Measurements from ENCODE around the gene SLC25A38.

SLC25A38 gene

GRCh38 chr3:39343760-39344159, 39.4 kb upstream of the SLC25A38 start:
- TF ChIP-seq CTCF (IDR thresholded peaks at IDR 0.05; ENCODE audit: low read length): no peak
- H3K27ac ChIP-seq (ENCODE audit: low read length): no peak overlapping the region
- no peak overlapping the region for H3K4me3 ChIP-seq (ENCODE audit: low read length)
- DNase-seq: no peak
- H3K4me1 ChIP-seq (ENCODE audit: low read length): peaks cover 19% of the 10 kb centered on the region
- peaks cover 5% of the 10 kb centered on the region; the same call in 1 of the 2 replicates for H3F3A ChIP-seq (ENCODE audit: insufficient read depth, low read length)
- H3K9me2 ChIP-seq (replicated peaks; ENCODE audit: insufficient read depth, low read length): no peaks in the 10 kb centered on the region
- no peaks in the 10 kb centered on the region for H3K79me2 ChIP-seq (ENCODE audit: low read length)
- no peak overlapping the region for H2AFZ ChIP-seq (ENCODE audit: low read length)
- H3K9me3 ChIP-seq (replicated peaks; ENCODE audit: insufficient read depth, low read length): no peaks in the 10 kb centered on the region
- H3K36me3 ChIP-seq (replicated peaks; ENCODE audit: insufficient read depth, low read length): no peaks in the 10 kb centered on the region
- H3K4me2 ChIP-seq (ENCODE audit: low read depth, low read length): no peak overlapping the region
- H4K20me1 ChIP-seq (ENCODE audit: insufficient read depth, low read length): no peaks in the 10 kb centered on the region
- no peak overlapping the region for H3K9ac ChIP-seq (ENCODE audit: low read length)
- H3K27me3 ChIP-seq (replicated peaks; ENCODE audit: insufficient read depth, low read length): no peaks in the 10 kb centered on the region

GRCh38 chr3:39344746-39345344, 38.3 kb upstream of the SLC25A38 start:
- H3K27ac ChIP-seq (ENCODE audit: low read length): no peak overlapping the region
- no peaks in the 10 kb centered on the region for H3K9me3 ChIP-seq (replicated peaks; ENCODE audit: insufficient read depth, low read length)
- H3F3A ChIP-seq (ENCODE audit: insufficient read depth, low read length): peaks cover 5% of the 10 kb centered on the region; the same call in 1 of the 2 replicates
- no peaks in the 10 kb centered on the region for H3K9me2 ChIP-seq (replicated peaks; ENCODE audit: insufficient read depth, low read length)
- TF ChIP-seq EZH2 (optimal IDR thresholded peaks at IDR 0.05; ENCODE audit: low read depth, low read length): no peak
- TF ChIP-seq EZH2phosphoT487 (IDR thresholded peaks at IDR 0.05; ENCODE audit: low read length): no peak
- no peak for TF ChIP-seq CTCF (IDR thresholded peaks at IDR 0.05; ENCODE audit: low read length)
- peaks cover 19% of the 10 kb centered on the region for H3K4me1 ChIP-seq (ENCODE audit: low read length)
- no peak overlapping the region for H3K4me3 ChIP-seq (ENCODE audit: low read length)
- no peak overlapping the region for H3K9ac ChIP-seq (ENCODE audit: low read length)
- no peak for DNase-seq
- H2AFZ ChIP-seq (ENCODE audit: low read length): no peak overlapping the region
- no peaks in the 10 kb centered on the region for H3K27me3 ChIP-seq (replicated peaks; ENCODE audit: insufficient read depth, low read length)
- no peaks in the 10 kb centered on the region for H3K79me2 ChIP-seq (ENCODE audit: low read length)
- H4K20me1 ChIP-seq (ENCODE audit: insufficient read depth, low read length): no peaks in the 10 kb centered on the region
- no peak overlapping the region for H3K4me2 ChIP-seq (ENCODE audit: low read depth, low read length)
- no peaks in the 10 kb centered on the region for H3K36me3 ChIP-seq (replicated peaks; ENCODE audit: insufficient read depth, low read length)

DNA sequence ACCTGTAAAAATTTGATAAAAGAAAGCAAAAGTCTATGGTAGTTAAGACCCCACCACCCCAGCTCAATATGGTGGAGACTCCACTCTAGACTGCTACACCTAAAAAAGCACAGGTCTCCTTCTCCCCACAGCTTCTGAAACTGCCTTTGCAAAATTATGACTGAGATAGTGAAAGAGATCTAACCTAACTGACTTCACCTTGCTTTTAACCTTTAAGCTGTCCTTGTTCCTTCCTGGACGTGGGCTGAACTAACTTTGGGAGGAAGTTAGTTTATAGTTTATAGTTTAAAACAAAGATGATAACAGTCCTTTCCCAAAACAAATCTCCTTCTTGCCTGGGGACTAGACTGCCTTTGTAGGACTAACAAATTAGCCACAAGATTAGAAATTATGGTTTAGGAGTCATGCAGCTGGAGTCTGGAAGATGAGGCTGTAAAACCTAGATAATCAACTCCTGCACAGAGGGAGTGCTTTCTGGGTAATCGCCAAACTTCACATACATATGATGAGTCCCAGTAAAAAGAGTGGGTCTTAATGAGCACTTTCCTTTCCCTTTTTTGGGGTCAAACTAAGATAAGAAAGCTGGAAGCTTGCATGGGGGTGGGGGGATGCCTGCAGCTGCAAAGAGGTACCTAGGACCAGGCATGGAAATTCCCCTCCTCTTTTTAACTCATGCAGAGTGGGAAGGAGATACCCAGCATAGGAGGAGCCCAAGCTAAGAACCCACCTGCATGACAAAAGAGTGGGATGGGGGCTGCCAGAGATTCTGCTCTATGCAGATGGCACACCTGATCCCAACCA, 36.2 kb upstream of the SLC25A38 start:
- Histone ChIP-seq H3K4me3 (ENCODE audit: low read length) (no peak overlapping the region), H3K4me1 (ENCODE audit: low read length) (peaks cover 19% of the 10 kb centered on the region), H3K9me3 (replicated peaks; ENCODE audit: insufficient read depth, low read length) (no peaks in the 10 kb centered on the region), H3K27me3 (replicated peaks; ENCODE audit: insufficient read depth, low read length) (no peaks in the 10 kb centered on the region), H3K9ac (ENCODE audit: low read length) (no peak overlapping the region), H2AFZ (ENCODE audit: low read length) (peak overlapping the region; percentile 55), H3K4me2 (ENCODE audit: low read depth, low read length) (peak overlapping the region; percentile 54), H3K27ac (ENCODE audit: low read length) (peak overlapping the region; percentile 30; the same call in 1 of the 2 replicates), H3K79me2 (ENCODE audit: low read length) (no peaks in the 10 kb centered on the region), H3F3A (ENCODE audit: insufficient read depth, low read length) (peaks cover 5% of the 10 kb centered on the region; the same call in 1 of the 2 replicates), H3K36me3 (replicated peaks; ENCODE audit: insufficient read depth, low read length) (no peaks in the 10 kb centered on the region), H4K20me1 (ENCODE audit: insufficient read depth, low read length) (no peaks in the 10 kb centered on the region), H3K9me2 (replicated peaks; ENCODE audit: insufficient read depth, low read length) (no peaks in the 10 kb centered on the region)
- DNase-seq: peak; percentile 61
- TF ChIP-seq CTCF (IDR thresholded peaks at IDR 0.05; ENCODE audit: low read length) (no peak), EZH2 (optimal IDR thresholded peaks at IDR 0.05; ENCODE audit: low read depth, low read length) (no peak), EZH2phosphoT487 (IDR thresholded peaks at IDR 0.05; ENCODE audit: low read length) (no peak)

All from MM.1S (cell line).